HG03097 (cell line): ENCODE measurements around the gene ST8SIA1.
"Not testable (repeated sequence)": the region's sequence is repeated elsewhere in the genome, so short reads cannot be mapped to it uniquely, and the experiment has no call there.

Source experiments
- ATAC-seq: cut with Tn5 transposase; IDR thresholded peaks from one replicate; pipeline ENCODE4 v1.9.1; 2021; ENCODE audit not compliant: unreplicated experiment, low FRiP score

Gene ST8SIA1, protein sequence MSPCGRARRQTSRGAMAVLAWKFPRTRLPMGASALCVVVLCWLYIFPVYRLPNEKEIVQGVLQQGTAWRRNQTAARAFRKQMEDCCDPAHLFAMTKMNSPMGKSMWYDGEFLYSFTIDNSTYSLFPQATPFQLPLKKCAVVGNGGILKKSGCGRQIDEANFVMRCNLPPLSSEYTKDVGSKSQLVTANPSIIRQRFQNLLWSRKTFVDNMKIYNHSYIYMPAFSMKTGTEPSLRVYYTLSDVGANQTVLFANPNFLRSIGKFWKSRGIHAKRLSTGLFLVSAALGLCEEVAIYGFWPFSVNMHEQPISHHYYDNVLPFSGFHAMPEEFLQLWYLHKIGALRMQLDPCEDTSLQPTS

DNA sequence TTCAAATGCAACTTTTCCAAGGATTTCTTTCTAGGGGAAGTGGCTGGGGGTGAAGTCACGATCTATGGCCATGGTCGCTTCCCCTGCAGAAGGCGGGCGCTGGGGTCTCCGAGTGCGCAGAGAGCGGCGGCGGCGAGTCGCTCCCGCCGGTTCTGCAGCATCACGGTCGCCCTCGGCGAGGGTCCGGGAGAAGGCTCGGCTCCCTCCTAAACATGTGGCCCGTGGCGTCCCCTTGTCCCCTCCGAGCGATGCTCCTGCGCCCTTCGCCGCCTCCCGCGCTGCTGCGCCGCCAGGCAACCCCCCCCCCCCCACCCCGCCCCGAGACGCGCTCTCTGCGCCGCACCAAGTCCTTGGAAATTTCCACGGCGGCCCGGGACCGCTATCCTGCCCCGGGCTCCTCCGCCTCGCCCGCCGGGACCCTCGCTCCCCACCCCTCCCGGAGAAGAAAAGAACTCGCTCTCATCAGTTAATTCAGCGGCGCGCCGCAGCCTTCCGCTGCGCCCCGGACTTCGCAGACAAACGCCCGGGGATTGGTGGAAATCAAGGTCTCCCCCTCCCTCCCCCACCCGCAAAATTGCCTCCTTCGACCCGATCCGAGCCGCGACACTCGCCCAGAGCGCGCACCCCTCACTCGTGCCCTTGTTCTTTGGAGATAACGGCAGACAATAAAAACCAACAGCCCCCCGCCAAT lies at the start of gene ST8SIA1:
TSS of gene ST8SIA1 (minus strand) at position 298 of the 691 bp plus-strand sequence. CDS start 475 bp downstream, outside the sequence.
- ATAC-seq = peak; percentile 1

DNA sequence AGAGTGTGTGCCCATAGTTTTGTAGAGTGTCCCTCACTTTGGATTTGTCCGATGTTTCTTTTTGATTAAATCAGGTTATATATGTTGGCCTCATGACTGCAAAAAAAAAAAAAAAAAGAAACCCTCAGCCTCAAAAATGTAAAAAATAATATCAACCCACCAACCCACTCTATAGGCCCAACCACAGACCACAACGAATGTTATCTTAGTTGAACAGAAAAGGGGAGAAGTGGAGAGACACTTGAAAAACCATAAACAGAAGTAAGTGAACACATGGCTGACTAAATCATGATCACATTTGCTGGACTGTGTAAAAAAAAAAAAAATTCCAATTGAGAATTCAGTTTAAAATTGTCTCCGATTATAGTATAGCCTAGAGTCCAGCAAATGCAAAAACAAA lies 45.5 kb upstream of the ST8SIA1 start:
- no peak for ATAC-seq

DNA sequence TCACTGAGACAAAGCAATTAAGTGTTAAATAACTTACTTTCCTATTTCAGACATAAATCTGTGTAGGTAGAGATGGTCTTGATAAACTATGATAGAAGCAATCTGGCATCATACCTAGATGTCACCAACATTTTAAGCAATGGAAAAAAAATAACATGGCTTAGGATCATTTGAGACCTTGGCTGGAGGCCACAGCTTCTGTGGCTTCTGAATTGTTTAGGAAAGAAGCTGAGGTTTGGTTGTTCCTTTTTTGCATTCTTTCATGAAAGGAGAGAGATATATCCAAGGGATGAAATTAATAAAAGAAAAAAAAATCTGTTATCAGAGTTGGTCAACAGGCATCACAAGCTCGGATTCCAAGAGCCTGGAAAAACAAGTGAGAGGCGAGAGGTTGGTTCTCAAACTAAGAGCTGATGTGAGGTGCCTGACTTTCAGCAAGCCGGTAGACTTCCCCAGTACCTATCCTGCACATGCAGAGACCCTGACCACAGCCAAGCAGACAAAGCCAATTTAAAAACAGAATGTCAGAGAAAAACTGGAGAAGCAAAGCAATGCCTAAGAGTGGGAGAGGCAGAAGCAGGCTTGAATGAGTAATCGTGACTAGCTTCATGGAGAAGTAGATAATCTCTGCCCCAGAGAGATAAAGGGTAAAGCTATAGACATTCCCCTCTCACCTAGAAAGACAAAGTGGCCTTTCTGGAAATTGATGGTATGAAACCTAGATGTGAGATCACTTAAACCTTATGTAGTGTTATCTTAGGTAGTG lies 43.4 kb upstream of the ST8SIA1 start:
- ATAC-seq = no peak

DNA sequence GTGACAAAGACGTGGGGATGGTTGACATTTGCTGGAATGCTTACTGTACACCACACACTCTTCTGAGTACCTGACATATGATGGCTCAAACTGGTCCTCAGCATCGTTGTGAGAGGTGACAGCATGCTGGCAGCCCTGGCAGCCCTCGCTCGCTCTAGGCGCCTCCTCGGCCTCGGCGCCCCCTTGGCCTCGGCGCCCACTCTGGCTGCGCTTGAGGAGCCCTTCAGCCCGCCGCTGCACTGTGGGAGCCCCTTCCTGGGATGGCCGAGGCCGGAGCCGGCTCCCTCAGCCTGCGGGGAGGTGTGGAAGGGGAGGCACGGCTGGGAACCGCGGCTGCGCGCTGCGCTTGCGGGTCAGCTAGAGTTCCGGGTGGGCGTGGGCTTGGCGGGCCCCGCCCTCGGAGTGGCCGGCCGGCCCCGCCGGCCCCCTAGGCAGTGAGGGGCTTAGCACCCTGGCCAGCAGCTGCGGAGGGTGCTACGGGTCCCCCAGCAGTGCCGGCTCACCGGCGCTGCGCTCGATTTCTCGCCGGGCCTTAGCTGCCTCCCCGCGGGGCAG lies 42.2 kb upstream of the ST8SIA1 start:
- ATAC-seq = not testable (repeated sequence)

DNA sequence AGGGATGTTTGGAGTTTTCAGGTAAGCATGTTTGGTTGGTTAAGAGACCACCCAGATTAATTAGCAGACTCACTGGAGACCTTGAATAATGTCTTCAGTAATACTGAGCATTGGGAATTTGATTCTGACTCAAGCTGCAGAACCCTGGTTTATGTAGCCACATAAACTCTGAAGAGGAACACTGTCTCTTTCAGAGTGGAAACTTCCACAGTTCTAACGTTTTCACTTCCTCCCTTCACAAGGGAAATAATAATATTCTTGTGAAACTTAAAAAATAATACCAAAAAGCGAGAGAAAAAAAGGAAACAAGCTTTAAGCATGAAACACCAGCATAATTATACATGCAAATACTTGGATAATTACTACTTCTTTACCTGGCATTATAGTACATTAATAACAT lies 40.0 kb upstream of the ST8SIA1 start:
- no peak for ATAC-seq

DNA sequence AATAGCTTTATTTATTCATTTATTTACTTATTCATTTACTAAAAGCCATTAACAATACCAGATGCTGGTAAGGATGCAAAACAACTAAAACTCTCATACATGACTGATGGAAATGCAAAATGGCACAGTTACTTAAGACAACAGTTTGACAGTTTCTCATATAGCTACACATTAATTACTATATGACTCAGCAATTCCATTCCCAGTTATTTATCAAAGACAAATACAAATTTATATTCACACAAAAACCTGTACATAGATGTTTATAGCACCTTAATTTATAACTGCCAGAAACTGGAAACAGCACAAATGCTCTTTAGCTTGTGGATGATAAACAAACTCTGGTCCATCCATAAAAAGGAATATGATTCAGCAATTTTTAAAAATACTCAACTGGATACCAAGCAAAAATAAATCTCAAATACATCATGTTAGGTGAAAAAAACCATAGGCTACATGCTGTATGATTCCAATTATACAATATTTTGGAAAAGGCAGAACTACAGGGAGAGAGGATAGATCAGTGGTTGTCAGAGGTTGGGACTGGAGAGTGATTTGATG lies 37.9 kb upstream of the ST8SIA1 start:
- no peak for ATAC-seq

DNA sequence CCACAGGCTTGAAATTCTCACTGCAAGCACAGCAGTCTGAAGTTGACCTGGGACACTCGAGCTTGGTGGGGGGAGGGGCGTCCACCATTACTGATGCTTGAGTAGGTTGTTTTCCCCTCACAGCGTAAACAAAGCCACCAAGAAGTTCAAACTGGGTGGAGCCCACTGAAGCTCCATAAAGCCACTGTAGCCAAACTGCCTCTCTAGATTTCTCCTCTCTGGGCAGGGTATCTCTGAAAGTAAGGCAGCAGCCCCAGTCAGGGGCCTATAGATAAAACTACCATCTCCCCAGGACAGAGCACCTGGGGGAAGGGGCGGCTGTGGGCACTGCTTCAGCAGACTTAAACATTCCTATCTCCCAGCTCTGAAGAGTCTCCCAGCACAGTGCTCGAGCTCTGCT lies 31.7 kb upstream of the ST8SIA1 start:
- no peak for ATAC-seq

DNA sequence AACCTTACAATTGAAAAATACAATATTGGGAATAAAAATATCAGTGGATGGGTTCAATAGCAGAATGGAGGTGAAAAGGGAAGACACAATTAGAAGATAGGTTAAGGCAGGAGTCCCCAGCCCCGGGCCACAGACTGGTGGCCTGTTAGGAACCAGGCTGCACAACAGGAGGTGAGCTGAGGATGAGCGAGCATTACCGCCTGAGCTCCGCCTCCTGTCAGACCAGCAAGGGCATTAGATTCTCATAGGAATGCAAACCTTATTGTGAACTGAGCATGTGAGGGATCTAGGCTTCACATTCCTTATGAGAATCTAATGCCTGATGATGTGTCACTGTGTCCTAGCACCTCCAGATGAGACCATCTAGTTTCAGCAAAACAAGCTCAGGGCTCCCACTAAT lies 27.3 kb upstream of the ST8SIA1 start:
- no peak for ATAC-seq

DNA sequence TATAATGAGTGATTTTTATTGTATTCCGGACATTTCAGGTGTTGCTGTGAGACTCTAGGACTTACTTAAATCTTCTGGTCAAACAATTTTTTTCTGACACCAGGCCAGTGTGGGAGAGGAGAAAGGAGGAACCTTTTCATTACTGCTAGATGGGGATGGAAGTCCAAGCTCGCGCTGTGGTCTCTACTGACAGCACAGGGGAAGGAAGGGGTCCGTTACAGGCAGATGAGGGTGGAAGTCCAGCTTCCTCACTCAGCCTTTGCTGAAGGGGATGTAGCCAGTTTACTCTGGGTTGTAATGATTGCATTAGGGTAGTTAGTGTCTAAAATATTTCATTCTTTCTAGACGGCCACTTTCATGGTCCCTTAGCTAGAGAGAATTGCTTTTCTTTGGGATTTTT lies 26.3 kb upstream of the ST8SIA1 start:
- no peak for ATAC-seq

DNA sequence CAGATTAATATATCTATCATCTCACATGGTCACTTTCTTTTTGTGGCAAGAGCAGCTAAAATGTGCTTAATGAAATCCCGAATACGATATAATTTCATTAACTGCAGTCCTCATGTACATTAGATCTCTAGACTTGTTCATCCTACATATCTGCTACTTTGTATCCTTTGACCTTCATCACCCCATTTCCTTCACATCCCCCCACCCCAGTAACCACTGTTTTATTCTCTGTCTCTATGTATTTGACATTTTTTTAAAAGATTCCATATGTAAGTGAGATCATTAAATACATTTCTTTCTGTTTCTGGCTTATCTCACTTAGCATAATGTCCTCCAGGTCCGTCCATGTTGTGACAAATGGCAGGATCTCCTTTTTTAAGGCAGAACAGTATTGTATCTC lies 23.0 kb upstream of the ST8SIA1 start:
- no peak for ATAC-seq

DNA sequence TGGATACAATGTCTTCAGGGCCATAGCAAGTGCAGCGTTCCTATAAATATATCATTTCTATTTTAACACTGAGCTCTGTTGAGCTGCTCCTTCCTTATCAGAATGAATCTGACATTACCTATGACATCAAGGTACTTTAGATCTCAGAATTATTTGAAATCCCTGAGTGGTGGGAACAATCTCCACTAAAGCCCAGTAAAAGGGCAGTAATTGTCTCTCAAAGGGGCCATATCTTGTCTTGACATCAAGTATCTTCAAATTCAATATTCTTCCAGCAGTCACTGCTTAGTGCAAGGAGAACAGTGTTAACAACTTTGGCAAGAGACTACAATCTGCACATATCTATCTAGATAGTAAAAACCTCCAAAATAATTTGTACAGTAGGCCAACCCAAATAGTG lies 21.7 kb upstream of the ST8SIA1 start:
- ATAC-seq = no peak

DNA sequence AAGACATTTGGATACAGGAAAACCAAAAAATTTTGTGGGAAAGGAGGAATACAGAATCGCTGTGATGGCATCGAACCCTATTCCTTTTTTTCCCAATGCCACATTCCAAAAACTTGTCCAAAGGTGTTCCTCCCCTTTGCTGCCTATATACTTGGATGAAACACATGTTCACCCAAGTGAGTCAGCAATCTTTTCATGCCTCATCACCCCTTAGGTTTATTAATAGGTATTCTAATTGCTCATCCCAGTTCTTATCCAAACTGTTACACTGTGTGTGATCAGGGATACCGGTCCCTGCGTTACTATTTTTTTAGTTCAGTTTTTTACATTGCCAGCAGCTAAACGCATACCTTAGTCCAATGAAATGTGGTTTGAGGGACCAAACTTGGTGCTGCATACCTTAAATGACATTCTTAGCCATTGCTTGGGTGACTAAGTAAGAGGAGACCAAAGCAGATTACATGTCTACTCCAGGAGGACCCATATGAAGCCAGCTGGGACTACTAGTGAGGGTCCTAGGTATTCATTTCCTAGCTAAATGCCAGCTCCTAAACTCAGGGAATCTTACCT lies 20.6 kb upstream of the ST8SIA1 start:
- ATAC-seq = no peak

DNA sequence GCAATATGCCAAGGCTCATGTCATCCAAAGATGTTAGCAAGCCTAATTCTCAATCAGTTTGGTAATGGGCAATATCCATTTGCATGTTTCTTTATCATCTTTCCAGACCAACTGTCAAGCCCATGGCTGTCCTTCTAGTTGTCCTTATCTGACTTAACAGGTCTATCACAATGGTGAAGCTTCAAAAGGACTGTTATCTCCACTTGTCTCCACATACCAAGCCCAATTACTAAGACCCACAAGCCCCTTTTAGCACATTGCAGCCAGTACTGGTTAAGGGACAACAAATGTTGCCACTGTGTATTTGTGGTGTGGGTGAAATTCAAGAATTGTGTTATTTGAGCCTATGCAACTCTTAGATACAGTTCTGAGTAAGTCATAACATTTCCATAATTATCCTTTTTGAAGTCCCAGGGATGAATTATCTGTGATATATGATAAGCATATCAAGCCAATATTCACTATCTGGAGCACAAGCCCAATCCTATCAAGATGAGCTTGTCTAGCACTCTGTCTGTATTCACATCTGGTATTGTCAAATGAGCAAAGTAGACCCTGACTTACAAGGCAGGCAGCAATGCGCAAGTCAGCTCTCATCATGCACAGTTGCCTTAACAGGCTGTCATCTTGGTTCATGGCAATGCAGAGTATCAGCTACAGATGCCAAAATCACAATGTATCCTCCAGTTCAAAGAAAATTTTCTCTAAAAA lies 19.3 kb upstream of the ST8SIA1 start:
- no peak for ATAC-seq

DNA sequence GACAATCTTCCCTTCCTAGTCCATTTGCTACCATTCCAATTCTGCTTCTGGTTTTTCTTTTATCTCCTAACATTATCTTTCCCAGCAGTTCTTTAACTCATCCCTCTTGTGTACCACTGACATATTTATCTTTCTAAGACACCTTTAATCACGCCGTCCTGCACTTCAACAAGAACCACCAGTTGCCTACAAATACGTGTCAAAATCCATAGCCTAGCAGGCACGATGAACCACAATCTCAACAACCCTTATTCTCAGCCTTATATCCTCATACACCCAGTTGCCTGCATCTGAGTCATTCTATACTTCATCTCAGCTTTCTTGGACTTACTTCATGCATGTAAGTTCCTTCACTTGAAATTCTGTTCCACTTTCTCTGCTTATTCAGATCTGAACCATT lies 16.4 kb upstream of the ST8SIA1 start:
- no peak for ATAC-seq

DNA sequence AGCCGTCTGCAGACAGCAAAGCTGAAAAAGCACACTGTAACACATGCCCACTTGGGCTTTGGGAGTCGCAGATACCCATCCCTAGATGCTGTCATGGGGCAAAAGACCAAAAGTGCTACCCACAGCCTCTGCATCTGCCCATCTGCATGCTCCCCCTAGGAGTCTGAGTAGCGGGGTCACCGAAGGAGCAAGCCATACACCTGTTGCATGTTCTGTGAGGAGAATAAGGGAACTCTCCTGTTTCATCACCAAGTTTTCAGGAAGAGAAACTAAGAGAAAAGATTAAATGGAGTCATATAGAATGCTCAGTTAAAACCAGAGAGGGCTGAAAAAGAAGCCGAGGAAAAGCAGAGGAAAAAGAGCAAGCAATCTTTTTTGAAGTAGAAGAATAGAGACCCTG lies 13.7 kb upstream of the ST8SIA1 start:
- ATAC-seq = no peak

DNA sequence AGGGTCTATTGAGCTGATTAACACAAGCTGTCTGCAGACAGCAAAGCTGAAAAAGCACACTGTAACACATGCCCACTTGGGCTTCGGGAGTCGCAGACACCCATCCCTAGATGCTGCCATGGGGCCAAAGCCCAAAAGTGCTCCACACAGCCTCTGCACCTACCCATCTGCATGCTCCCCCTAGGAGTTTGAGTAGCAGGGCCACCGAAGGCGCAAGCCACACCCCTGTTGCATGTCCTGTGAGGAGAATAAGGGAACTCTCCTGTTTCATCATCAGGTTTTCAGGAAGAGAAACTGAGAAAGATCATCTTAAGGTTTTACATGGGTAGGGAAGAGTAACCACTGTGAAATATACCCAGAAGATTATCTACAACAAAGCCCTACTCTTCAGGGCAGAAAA lies 5.6 kb upstream of the ST8SIA1 start:
- no peak for ATAC-seq

DNA sequence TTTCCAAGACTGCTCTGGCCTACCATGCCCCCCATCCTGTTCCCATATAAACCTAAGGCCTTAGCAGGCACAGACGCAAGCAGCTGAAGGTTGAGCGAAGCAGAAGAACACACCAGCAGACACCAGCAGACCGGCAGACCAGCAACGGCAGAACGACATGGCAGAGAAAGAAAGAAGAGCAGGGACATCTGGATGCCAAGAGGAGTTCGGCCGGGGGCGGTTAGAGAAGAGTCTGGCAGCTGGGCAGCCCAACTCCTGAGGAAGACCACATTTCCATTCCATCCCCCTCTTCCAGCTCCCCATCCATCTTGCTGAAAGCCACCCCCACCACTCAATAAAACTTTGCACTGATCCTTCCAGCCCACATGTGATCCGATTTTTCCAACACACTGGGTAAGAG lies 5.2 kb upstream of the ST8SIA1 start:
- no peak for ATAC-seq

DNA sequence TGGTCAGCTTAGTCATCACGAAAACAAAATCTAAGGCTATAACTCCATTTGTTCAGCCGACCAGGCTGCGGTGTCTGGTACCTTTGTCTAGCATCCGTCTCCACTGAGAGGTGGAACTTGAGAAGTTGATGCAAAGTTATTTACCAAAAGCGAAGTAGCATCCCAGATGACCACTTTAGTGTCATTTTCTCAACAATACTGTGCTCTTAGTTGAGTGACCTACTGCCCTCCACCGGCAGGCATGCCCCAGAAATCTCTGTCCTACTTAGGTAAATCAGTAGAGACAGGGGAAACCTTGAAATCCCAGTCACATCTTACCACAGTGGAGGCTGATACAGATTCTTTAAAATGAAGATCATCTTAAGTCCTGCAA lies 1.3 kb upstream of the ST8SIA1 start:
- no peak for ATAC-seq

DNA sequence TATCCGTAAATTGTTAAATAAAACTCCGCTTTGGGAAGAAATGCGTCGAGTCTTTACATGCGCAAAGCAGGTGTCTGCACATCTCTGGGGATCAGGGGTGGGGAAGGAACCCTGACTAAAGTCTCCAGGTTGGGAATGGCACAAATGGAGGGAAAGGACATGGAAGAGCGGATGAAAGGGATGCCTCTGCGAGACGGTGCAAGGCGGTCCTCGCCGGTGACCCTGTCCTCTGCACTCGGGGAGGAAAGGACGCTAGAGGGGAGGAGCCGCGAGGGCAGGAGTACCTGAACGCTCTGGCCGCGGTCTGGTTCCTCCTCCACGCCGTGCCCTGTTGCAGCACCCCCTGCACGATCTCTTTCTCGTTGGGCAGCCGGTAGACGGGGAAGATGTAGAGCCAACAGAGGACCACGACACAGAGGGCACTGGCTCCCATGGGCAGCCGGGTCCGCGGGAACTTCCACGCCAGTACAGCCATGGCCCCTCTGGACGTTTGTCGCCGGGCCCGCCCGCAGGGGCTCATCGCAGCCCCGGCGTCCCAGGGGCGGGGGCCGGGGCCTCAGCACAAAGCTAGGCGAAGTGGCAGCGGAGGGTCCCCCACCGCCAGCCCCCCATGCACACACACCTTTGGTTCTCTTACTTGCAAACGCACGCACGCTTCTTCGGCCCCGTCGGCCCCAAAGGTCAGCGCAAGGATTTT lies 646 bp downstream of the ST8SIA1 start:
- no peak for ATAC-seq
